Stimulated activated CD4-positive, alpha-beta T cell treated with anti-CD3 and anti-CD28 coated beads, Interleukin-12 subunit alpha, Interleukin-12 subunit beta, amount 100 ng/mL, for 4 hours (primary cell): ENCODE data around the gene CTBP2.

Experiments
- DNase-seq: peaks from one replicate; pipeline ENCODE4 v3.0.0-alpha.2; 2020

The CTBP2 gene

DNA sequence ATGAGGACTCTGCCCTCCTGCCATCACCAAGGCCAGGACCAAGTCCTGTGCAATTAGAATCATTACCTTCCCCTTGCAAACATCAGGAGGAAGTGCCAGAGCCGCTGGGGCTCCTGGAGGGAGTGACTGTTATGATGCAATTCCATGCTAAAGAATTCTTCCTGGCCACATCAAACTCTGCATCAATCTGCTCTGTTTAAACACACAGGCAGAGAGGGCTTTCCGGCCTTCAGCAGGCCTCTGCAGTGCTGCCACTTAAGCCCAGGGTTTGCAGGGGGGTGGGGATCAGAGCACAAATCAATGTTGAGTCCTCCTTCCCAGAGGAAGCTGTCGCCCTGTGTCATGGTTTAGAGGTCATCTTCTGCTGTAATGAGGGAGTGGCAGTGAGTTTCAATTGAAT, 58.1 kb downstream of the CTBP2 start:
- no peak for DNase-seq

GRCh38 chr10:125101581-125101980, 58.8 kb downstream of the CTBP2 start:
- no peak for DNase-seq

GRCh38 chr10:125101049-125101448, 59.3 kb downstream of the CTBP2 start:
- DNase-seq, result no peak

DNA sequence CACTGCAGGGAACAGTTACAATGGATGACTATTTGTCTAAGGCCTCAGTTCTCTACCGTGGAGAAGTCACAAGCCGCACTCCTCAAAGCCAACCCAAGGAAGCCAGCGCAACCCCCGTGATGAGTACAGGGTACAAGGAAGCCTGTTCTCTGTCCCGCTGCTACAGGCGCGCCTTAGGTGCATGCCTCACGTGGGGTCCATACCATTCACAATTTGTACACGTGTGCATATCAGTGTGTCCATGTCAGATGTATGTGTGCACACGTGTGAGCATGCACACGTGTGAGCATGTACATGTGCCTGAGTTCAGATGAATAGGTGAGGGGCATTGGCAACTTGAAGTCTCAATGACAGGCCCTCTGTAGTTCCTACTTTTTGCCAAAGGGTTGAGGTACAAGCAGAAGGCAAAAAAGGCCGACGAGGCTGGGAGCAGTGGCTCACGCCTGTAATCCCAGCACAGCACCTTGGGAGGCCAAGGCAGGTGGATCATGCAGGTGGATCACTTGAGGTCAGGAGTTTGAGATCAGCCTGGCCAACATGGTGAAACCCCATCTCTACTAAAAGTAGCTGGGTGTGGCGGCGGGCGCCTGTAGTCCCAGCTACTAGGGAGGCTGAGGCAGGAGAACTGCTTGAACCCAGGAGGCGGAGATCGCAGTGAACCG, 62.8 kb downstream of the CTBP2 start:
- DNase-seq, result no peak

DNA sequence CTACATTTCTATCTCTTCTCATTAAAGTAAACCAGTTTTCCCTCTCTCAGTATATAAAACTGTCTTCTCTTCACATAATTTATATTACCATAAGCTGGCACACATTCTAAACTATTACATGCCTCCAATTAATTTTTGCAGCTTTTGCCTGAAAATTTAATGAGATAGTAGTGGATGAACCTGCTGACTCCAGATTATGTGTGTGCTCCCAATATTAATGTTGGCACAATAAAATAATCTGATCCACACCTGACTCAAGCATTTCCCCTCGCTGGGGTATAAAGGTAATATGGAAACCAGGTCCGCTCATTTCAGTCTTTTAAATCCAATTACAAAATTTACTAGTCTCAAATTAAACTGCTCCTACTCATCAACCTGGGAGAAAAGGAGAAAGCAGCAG, 63.4 kb downstream of the CTBP2 start:
- no peak for DNase-seq

- DNase-seq, result no peak
Observed at GRCh38 chr10:125096371-125096770, 64.0 kb downstream of the CTBP2 start.

DNA sequence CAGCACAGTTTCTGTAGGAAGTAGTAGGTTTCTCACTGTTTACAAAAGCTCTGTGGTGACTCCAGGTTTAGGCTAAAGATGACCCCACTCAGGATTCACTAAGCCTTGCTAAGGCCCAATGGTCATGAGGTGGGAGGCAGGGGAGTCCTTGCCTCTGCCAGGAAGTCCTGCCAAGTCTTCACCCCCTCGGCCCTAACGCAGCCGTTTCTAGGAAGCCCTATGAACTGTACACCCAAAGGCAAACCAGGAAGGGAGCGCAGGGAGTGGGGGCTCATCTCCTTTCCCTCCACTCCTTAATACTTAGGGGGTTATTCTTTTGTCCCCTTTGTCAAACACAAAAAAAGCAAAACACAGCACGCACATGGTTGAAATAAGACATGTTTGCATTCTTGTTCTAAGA, 64.6 kb downstream of the CTBP2 start:
- no peak for DNase-seq

DNA sequence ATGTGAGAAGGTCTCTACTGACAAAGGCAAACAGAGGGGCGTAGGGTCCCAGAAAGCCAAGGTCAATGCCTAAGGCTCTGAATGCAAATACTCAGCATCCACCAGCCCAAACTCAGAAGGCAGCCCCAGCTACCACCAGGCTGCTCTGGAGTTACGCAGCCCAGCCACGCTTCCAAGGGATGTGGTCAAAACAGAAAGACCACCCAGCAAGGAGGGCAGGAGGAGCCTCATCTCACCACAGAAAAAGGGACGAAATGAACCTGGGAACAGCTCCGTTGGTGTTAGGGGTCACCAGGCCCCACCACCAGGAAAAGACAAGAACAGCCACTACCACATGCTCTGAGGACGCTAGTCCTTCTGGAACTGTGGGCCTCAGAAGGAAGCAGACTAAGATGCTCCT, 65.1 kb downstream of the CTBP2 start:
- no peak for DNase-seq

DNA sequence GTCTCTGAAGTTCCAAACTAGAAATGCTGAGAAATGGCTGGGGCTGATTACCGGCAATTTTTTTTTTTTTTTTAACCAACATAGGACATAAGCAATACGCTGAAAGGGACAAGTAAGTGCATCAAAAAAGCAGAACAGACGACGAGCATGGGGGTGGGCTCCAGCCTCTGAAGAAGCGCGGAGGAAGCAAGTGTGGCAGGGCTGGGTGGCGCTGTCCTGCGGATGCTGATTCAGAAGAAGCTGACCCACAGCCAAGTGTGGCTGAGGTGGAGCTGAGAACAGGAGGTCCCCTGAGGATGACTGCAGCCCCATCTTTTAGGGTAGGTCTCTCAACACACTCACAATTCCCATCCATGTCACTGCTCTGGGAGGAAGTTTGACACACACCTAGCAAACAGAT, 65.6 kb downstream of the CTBP2 start:
- DNase-seq, result no peak

- no peak for DNase-seq
Observed at GRCh38 chr10:125093974-125094705, 66.2 kb downstream of the CTBP2 start.

DNA sequence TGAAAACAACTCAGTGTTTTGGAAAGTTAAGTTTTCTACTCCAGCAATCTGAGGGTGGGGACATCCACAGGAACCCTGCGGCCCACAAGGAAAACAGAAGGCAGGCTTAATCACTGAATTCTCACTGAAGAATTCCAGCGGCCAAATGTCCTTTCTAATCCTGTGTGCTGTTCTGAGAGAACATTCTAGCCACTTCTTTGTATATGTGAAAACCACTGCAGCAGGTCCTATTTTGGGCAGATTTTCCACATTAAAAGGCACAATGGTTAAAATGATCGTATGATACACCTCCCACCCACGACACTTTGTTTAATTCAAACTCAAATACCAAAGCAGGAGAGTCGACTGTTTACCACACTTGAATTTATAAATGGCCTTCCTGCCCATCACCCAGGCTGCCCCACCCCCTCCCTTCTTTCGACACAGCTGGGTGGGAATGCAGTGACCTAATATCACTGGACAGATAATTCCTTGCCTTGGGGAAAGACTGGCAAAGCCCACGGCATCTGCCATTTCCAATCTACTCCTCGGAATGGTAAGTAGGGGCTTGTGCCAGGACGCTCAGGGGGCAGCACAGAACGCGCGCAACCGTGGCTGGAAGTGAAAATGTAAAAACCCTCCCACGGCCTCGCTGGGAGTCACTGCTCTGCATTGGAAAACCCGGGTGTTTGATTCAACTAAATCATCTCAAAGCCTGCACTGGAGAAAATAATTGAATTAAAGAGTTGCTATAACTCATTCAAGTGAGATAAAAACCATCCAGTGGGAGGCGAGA, 67.0 kb downstream of the CTBP2 start:
- DNase-seq, result no peak

DNA sequence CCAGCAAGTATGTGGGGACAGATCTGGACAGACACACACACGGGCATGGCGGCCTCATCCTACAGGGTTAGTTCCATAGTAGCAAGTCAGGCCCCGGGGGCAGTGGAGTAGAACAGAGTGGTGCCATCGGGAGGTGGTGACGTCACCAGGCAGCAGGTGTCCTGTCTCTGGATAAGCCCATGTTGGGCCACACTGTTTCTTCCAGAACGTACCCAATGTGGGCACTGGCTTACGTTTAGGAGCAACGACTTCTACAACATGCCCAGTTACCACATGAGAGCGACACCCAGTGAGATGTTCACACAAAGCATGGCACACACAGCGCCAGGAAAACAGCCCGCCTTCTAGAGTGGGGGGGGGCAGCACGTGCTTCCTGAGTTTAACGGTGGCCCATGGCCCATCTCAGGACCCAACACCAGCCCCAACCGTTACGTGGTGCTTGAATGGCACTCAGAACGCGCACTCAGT, 67.8 kb downstream of the CTBP2 start:
- DNase-seq, result no peak

DNA sequence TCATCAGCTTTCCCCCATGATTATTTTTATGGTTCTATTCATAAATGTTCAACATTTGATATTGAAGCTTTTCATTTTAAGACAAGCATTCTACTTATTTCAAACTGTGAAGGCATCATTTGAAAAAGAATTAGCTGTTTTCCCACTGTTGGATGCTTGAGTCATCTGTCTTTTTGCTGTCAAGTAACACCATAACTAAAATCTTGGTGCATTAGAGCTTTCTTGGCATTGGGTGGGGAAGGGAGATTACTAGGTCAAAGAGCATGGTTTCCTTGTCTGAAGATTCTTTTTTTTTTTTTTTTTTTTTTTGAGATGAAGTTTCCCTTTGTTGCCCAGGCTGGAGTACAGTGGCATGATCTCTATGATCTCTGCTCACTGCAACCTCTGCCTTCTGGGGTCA, 68.5 kb downstream of the CTBP2 start:
- no peak for DNase-seq

DNA sequence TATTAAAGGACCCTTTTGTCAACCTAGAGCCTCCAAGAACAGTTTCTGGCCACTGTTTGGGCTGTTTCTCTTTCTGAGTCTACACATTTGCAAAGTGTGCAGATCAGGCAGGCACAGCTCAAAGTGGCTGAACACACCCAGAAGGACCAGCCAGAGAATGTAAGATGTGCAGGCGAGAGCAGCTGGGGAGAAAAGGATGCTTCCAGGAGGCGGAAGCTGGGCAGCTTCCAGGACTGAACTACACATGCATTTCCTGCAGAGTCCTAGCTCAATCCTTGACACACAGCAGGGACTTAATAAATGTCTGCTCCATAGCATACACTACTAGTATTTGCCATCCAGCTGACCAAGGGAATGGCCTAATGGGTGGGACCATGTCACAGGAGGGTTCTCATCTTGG, 70.9 kb downstream of the CTBP2 start:
- DNase-seq, result no peak

DNA sequence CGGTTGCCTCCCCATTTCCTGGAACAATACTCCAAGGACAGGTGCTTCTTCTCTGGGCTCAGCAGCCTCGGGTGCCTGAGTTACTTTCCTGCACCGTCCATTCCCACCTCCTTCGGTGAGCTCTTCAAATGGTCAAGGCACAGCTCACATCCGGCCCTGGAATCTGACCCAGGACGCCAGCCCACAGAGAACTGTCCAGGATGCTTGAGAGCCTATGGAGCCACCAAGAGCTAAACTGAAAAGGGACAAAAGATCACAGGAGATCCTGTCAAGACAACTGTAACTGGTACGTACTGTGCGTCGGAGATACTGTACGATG, 72.5 kb downstream of the CTBP2 start:
- no peak for DNase-seq

- DNase-seq, result no peak
Observed at GRCh38 chr10:125087191-125087896, 73.0 kb downstream of the CTBP2 start.

GRCh38 chr10:125086691-125087090, 73.7 kb downstream of the CTBP2 start:
- no peak for DNase-seq

GRCh38 chr10:125085258-125086054, 74.9 kb downstream of the CTBP2 start:
- DNase-seq, result no peak

- no peak for DNase-seq
Observed at GRCh38 chr10:125084614-125085257, 75.6 kb downstream of the CTBP2 start.

DNA sequence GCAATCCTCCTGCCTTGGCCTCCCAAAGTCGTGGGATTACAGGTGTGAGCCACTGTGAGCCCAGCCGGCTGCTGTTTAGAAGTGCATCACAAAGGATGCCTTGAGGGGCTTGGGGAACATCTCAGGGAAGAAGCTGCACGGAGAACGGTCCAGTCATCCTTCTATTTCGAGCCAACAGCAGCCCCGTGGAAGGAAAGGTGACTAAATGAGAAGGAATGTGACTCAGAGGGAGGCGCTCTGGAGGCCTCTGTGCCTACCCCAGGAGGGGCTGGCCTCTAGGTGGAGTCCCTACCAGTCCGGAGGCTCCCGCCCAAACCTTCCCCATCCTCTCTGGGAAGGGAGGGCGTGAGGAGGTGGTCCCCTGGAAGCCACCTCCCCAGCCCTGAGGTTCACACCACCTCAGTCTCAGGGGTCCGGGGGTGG, 76.2 kb downstream of the CTBP2 start:
- DNase-seq, result no peak

GRCh38 chr10:125083576-125083920, 76.8 kb downstream of the CTBP2 start:
- DNase-seq, result no peak
